B cell (primary cell): Measurements from ENCODE around the gene LRCH3. TPM values are rescaled to one million over a fixed set of nuclear protein-coding genes. Genes with fewer than 3 reads are reported as not detected.

Experiments used
- ATAC-seq: fragments of 200-7000 bp; cut with Tn5 transposase; one replicate; pipeline ENCODE4 v1.10.0; 2021; ENCODE audit warnings: low read depth, mild to moderate bottlenecking, moderate number of reproducible peaks, moderate library complexity
- CTCF ChIA-PET: fragments of 350-600 bp; sonication (Branson Sonifier 250); formaldehyde crosslinking; loops from one replicate; lab custom pipeline; 2021; ENCODE audit warnings: antibody characterized with exemption, inconsistent platforms; lab: Charles Lee
- POLR2A ChIA-PET: fragments of 350-600 bp; sonication (Branson Sonifier 250); formaldehyde crosslinking; loops from one replicate; lab custom pipeline; 2021; ENCODE audit warnings: antibody characterized with exemption; lab: Charles Lee
- DNase-seq: peaks from one replicate; pipeline ENCODE4 v3.0.0; 2013
- H2AFZ ChIP-seq: 2 replicates; pipeline ENCODE4 v1.6.1; 2012; ENCODE audit warnings: mild to moderate bottlenecking, low read depth, low read length; ENCODE audit not compliant: insufficient read depth, poor library complexity, severe bottlenecking
- H3K27ac ChIP-seq, 2 donors: 1 replicate in 1 of 2; 2 replicates in 1 of 2; pipeline ENCODE4 v1.5.1; 2012 to 2013; ENCODE audit warnings: low read length in 2 of 2, mild to moderate bottlenecking in 2 of 2, moderate library complexity in 1 of 2
- H3K27me3 ChIP-seq, 4 experiments: fragments of 200-600 bp in 1 of 4; sonication (generic) in 1 of 4; replicated peaks in 1 of 4; 1 replicate in 2 of 4; 2 replicates in 2 of 4; pipeline versions ENCODE4 v1.6.1 to v1.7.0; 2013 to 2016; ENCODE audit warnings: low read length in 3 of 4, mild to moderate bottlenecking in 2 of 4, mixed read lengths in 1 of 4, moderate library complexity in 1 of 4; ENCODE audit not compliant: insufficient read depth in 4 of 4, control insufficient read depth in 3 of 4; ENCODE audit errors: control extremely low read depth in 1 of 4
- H3K36me3 ChIP-seq, 2 experiments: replicated peaks in 1 of 2; 1 replicate in 1 of 2; 2 replicates in 1 of 2; pipeline versions ENCODE4 v1.6.1 to v1.7.1; 2013; ENCODE audit warnings: low read length in 1 of 2; ENCODE audit not compliant: insufficient read depth in 2 of 2, control insufficient read depth in 1 of 2; ENCODE audit errors: control extremely low read depth in 1 of 2, extremely low read depth in 1 of 2
- H3K4me1 ChIP-seq, 2 donors: fragments of 200-600 bp in 1 of 2; sonication (generic) in 1 of 2; 1 replicate in 1 of 2; 2 replicates in 1 of 2; pipeline versions ENCODE4 v1.5.1 to v1.6.1; 2013 to 2017; ENCODE audit warnings: low read length in 2 of 2; ENCODE audit not compliant: control insufficient read depth in 2 of 2, insufficient read depth in 2 of 2
- H3K4me2 ChIP-seq: replicated peaks from 2 replicates; pipeline ENCODE3; 2012; ENCODE audit warnings: mild to moderate bottlenecking, low read depth, low read length; ENCODE audit not compliant: poor library complexity, severe bottlenecking
- H3K4me3 ChIP-seq, 5 experiments: fragments of 200-600 bp in 1 of 5; sonication (generic) in 1 of 5; 1 replicate in 3 of 5; 2 replicates in 2 of 5; pipeline versions ENCODE4 v1.5.1 to v1.7.0; 2011 to 2016; ENCODE audit warnings: low read length in 4 of 5, mild to moderate bottlenecking in 4 of 5, low read depth in 2 of 5, control low read depth in 1 of 5, moderate library complexity in 1 of 5; ENCODE audit not compliant: insufficient read depth in 1 of 5; ENCODE audit errors: control extremely low read depth in 1 of 5, extremely low read depth in 1 of 5
- H3K79me2 ChIP-seq: fragments of 200-600 bp; sonication (generic); one replicate; pipeline ENCODE4 v1.6.0; 2016; ENCODE audit warnings: low read length; ENCODE audit not compliant: control insufficient read depth, insufficient read depth
- H3K9ac ChIP-seq: fragments of 200-600 bp; sonication (generic); 2 replicates; pipeline ENCODE4 v1.6.1; 2017; ENCODE audit warnings: mild to moderate bottlenecking, low read length, moderate library complexity
- H3K9me3 ChIP-seq, 3 donors: one replicate each; pipeline versions ENCODE4 v1.6.1 to v1.7.1; 2013; ENCODE audit warnings: low read length in 2 of 3; ENCODE audit not compliant: control insufficient read depth in 2 of 3, insufficient read depth in 1 of 3; ENCODE audit errors: control extremely low read depth in 1 of 3
- H4K20me1 ChIP-seq: 2 replicates; pipeline ENCODE4 v1.6.0; 2012; ENCODE audit warnings: mild to moderate bottlenecking, low read length; ENCODE audit not compliant: insufficient read depth, control insufficient read depth, poor library complexity, severe bottlenecking
- H3K27ac Mint-ChIP-seq: one replicate; pipeline ENCODE4 v1.8.0; 2021; ENCODE audit warnings: mixed read lengths
- H3K27me3 Mint-ChIP-seq: one replicate; pipeline ENCODE4 v1.8.0; 2021; ENCODE audit warnings: mixed read lengths
- H3K4me1 Mint-ChIP-seq: one replicate; pipeline ENCODE4 v1.8.0; 2021; ENCODE audit warnings: mixed read lengths
- H3K4me3 Mint-ChIP-seq: one replicate; pipeline ENCODE4 v1.8.0; 2021; ENCODE audit warnings: mixed read lengths
- H3K9me3 Mint-ChIP-seq: one replicate; pipeline ENCODE4 v1.8.0; 2022; ENCODE audit warnings: mixed read lengths; ENCODE audit not compliant: insufficient read depth
- EZH2 ChIP-seq: IDR thresholded peaks from 2 replicates; pipeline ENCODE4 v1.6.1; 2012; ENCODE audit warnings: borderline replicate concordance, low read depth, mild to moderate bottlenecking, moderate library complexity, low read length; ENCODE audit not compliant: insufficient read depth, poor library complexity, severe bottlenecking
- WGBS: methylation state at CpG from one replicate; pipeline ENCODE4 v1.1.5; 2013; ENCODE audit warnings: missing lambda C conversion rate; ENCODE audit not compliant: insufficient coverage; 5-methylcytosine and 5-hydroxymethylcytosine counted together
- intact Hi-C: fragments of 100-400 bp; cut with micrococcal nuclease; formaldehyde crosslinking; loops from one replicate; pipeline ENCODE4 v1.10.0; 2022
- polyA plus RNA-seq: library from polyadenylated mRNA; depleted of rRNA; stranded (reverse); fragments of >200 nt; gene quantifications from 2 replicates; pipeline ENCODE4 v1.2.3, GENCODE V29; 2012
- total RNA-seq, 2 donors: library from RNA; stranded (reverse); fragments of 120-200 nt in 1 of 2; gene quantifications; 1 replicate in 1 of 2; 2 replicates in 1 of 2; pipeline versions ENCODE4 v1.2.3 to v1.2.4, GENCODE V29; 2013 to 2022
- TF ChIP-seq, protein P1 (sequence below): fragments of 200-600 bp; IDR thresholded peaks from one replicate; pipeline ENCODE4 v1.8.0; 2022; ENCODE audit warnings: antibody characterized with exemption, mild to moderate bottlenecking

The LRCH3 gene
- total and polyA plus RNA-seq, 2 donors (not counting 1 experiment from before 2014, with no cell fraction given): 30.1 to 136 TPM

DNA sequence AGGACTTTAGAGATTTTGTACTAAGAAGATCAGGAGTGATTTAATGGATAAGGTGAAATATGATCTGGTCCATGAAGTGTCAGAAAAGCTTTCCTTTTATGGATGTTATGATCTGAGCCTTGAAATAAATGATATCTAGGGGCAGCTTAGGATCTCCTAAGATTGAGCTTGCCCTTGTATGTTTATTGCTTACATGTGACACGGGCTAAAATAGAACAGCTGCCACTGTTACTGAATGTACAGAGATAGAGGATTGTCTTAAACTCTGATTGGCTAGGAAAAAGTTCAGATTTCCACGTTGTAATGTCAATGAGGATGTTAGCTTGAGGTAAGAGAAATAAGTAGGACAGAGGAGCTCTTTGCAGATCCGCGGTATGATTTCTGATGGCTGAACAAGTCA, 32.5 kb upstream of the LRCH3 start:
- Mint-ChIP-seq H3K4me3 (no peak overlapping the region), H3K9me3 (no peaks in the 10 kb centered on the region), H3K27ac (no peak overlapping the region), H3K4me1 (peaks cover 14% of the 10 kb centered on the region), H3K27me3 (no peaks in the 10 kb centered on the region)
- peaks cover 10 to 48% of the 10 kb centered on the region in 2 experiments for H3K36me3 ChIP-seq
- ATAC-seq (no peak), DNase-seq (no peak)
- H2AFZ ChIP-seq: no peak overlapping the region
- H4K20me1 ChIP-seq: peaks cover 30% of the 10 kb centered on the region
- no peaks in the 10 kb centered on the region for H3K4me1 ChIP-seq
- no peak overlapping the region for H3K4me2 ChIP-seq
- no peaks in the 10 kb centered on the region for H3K9me3 ChIP-seq
- TF ChIP-seq, protein P1, sequence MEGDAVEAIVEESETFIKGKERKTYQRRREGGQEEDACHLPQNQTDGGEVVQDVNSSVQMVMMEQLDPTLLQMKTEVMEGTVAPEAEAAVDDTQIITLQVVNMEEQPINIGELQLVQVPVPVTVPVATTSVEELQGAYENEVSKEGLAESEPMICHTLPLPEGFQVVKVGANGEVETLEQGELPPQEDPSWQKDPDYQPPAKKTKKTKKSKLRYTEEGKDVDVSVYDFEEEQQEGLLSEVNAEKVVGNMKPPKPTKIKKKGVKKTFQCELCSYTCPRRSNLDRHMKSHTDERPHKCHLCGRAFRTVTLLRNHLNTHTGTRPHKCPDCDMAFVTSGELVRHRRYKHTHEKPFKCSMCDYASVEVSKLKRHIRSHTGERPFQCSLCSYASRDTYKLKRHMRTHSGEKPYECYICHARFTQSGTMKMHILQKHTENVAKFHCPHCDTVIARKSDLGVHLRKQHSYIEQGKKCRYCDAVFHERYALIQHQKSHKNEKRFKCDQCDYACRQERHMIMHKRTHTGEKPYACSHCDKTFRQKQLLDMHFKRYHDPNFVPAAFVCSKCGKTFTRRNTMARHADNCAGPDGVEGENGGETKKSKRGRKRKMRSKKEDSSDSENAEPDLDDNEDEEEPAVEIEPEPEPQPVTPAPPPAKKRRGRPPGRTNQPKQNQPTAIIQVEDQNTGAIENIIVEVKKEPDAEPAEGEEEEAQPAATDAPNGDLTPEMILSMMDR: no peak
- TF ChIP-seq EZH2: no peak
- H3K79me2 ChIP-seq: peaks cover 80% of the 10 kb centered on the region
- ChIA-PET CTCF (no interaction called here), POLR2A (no interaction called here)
- no peak overlapping the region for H3K27ac ChIP-seq
- no peak overlapping the region for H3K9ac ChIP-seq
- H3K27me3 ChIP-seq: no peaks in the 10 kb centered on the region
- intact Hi-C loops: no loop called here
- WGBS: 100% methylated on average over 4 of the region's 4 CpGs
- no peak overlapping the region for H3K4me3 ChIP-seq

DNA sequence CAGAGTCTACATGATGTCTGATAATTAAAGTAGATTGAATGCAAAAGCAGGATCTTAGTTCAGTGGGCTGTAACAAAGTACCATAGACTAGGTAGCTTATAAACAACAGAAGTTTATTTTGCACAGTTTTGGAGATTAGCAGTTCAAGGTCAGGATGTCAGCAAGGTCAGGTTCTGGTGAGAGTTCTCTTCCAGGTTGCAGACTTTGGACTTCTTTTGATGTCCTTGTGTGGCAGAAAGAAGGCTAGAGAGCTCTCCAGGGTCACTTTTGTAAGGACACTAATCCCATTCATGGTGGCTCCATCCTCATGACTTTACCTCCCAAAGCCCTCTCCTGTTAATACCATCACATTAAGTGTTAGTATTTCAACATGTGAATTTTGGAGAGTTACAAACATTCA, 29.3 kb upstream of the LRCH3 start:
- ChIA-PET CTCF (interaction anchor here (0.5 kb wide), 1 partner anchor 47 kb away, joined by 4 read pairs; no protein-coding TSS in a partner anchor), POLR2A (no interaction called here)
- H3K9ac ChIP-seq: no peak overlapping the region
- peaks cover 47% of the 10 kb centered on the region for H3K79me2 ChIP-seq
- TF ChIP-seq, protein P1: no peak
- no peak for TF ChIP-seq EZH2
- Mint-ChIP-seq H3K27ac (no peak overlapping the region), H3K9me3 (no peaks in the 10 kb centered on the region), H3K27me3 (no peaks in the 10 kb centered on the region), H3K4me1 (no peaks in the 10 kb centered on the region), H3K4me3 (no peak overlapping the region)
- H3K4me3 ChIP-seq: no peak overlapping the region
- no peak overlapping the region for H3K4me2 ChIP-seq
- H4K20me1 ChIP-seq: peaks cover 14% of the 10 kb centered on the region
- no peak overlapping the region for H3K27ac ChIP-seq
- DNase-seq (no peak), ATAC-seq (no peak)
- no peaks in the 10 kb centered on the region for H3K9me3 ChIP-seq
- H3K27me3 ChIP-seq: no peaks in the 10 kb centered on the region
- H2AFZ ChIP-seq: no peak overlapping the region
- H3K4me1 ChIP-seq: no peaks in the 10 kb centered on the region
- H3K36me3 ChIP-seq: peaks cover 14 to 61% of the 10 kb centered on the region in 2 experiments
- intact Hi-C loops: no loop called here
